ENCODE measurements around the gene KIAA1671.

Gene KIAA1671

DNA sequence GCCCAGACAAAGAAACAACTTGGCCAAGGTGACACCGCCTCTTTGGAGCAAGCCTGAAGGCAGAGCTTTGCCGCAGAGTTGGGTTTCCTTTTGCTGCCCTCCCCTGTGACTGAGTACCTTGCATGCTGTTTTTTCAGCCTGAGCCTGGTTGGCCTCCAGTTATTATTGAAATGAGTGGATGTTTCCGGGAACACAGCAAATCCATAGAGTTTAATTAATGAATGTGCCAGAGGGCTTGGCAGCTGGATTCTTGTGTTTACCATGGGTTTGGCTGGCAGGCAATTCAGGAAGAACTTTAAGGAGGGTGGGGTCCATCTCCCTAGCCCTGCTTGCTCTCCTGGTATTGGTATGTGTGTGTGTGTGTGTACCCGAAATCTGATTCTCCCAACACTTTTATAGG, 181.5 kb downstream of the KIAA1671 start:
- H3K36me3 ChIP-seq (ENCODE audit: control insufficient read depth in 4 of 4, insufficient read depth in 4 of 4, low read length in 3 of 4), result no peaks in the 10 kb centered on the region
- H3K4me3 ChIP-seq (ENCODE audit: control insufficient read depth in 1 of 7, extremely low read depth in 1 of 7, insufficient read depth in 4 of 7, low read depth in 2 of 7, low read length in 6 of 7), result no peak overlapping the region
- DNase-seq, result no peak
- H3K27me3 ChIP-seq (replicated peaks in 2 of 5; ENCODE audit: control insufficient read depth in 4 of 5, insufficient read depth in 5 of 5, low read length in 4 of 5), result peaks cover 0 to 3% (median 0%) of the 10 kb centered on the region in 5 experiments
- no peak overlapping the region for H3K27ac ChIP-seq (ENCODE audit: insufficient read depth in 1 of 2, low read depth in 1 of 2, low read length in 2 of 2, poor library complexity in 1 of 2, severe bottlenecking in 2 of 2)
- POLR2A ChIA-PET, result no interaction called here
- no peaks in the 10 kb centered on the region for H3K9me3 ChIP-seq (ENCODE audit: control extremely low read depth in 1 of 5, control insufficient read depth in 4 of 5, insufficient read depth in 2 of 5, low read depth in 1 of 5, low read length in 4 of 5)
- WGBS (ENCODE audit: insufficient coverage), result 100% methylated on average over 3 of the region's 4 CpGs
- H3K4me1 ChIP-seq (ENCODE audit: control extremely low read depth in 1 of 4, control insufficient read depth in 4 of 4, insufficient read depth in 4 of 4, low read length in 3 of 4), result peaks cover 0 to 3% (median 0%) of the 10 kb centered on the region in 4 experiments
- CTCF ChIA-PET, result no interaction called here

DNA sequence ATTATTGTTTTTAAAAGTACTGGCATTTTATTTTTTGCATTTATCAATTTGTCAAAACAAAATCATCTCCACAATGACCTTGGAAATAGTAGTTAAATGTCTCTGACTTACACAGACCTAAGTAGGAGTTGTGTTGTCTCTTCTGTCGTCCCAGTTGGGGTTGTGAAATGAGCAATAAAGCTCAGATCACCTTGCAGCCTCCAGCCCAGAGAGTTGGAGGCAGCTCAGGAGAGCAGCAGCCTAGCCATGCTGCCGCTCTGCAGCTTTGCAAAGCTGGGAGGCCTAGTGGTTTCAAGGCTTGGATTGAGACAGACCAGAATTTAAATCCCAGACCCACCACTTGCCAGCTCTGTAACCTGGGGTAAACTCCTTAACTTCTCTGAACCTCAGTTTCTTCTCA, 181.9 kb downstream of the KIAA1671 start:
- POLR2A ChIA-PET, result no interaction called here
- no peak overlapping the region for H3K27ac ChIP-seq (ENCODE audit: insufficient read depth in 1 of 2, low read depth in 1 of 2, low read length in 2 of 2, poor library complexity in 1 of 2, severe bottlenecking in 2 of 2)
- no peaks in the 10 kb centered on the region for H3K36me3 ChIP-seq (ENCODE audit: control insufficient read depth in 4 of 4, insufficient read depth in 4 of 4, low read length in 3 of 4)
- WGBS (ENCODE audit: insufficient coverage), result 93% methylated on average over 2 of the region's 2 CpGs
- no peak for DNase-seq
- peaks cover 0 to 7% (median 0%) of the 10 kb centered on the region in 4 experiments for H3K4me1 ChIP-seq (ENCODE audit: control extremely low read depth in 1 of 4, control insufficient read depth in 4 of 4, insufficient read depth in 4 of 4, low read length in 3 of 4)
- H3K27me3 ChIP-seq (replicated peaks in 2 of 5; ENCODE audit: control insufficient read depth in 4 of 5, insufficient read depth in 5 of 5, low read length in 4 of 5), result peaks cover 0 to 3% (median 0%) of the 10 kb centered on the region in 5 experiments
- H3K4me3 ChIP-seq (ENCODE audit: control insufficient read depth in 1 of 7, extremely low read depth in 1 of 7, insufficient read depth in 4 of 7, low read depth in 2 of 7, low read length in 6 of 7), result no peak overlapping the region
- CTCF ChIA-PET, result no interaction called here
- no peaks in the 10 kb centered on the region for H3K9me3 ChIP-seq (ENCODE audit: control extremely low read depth in 1 of 5, control insufficient read depth in 4 of 5, insufficient read depth in 2 of 5, low read depth in 1 of 5, low read length in 4 of 5)

DNA sequence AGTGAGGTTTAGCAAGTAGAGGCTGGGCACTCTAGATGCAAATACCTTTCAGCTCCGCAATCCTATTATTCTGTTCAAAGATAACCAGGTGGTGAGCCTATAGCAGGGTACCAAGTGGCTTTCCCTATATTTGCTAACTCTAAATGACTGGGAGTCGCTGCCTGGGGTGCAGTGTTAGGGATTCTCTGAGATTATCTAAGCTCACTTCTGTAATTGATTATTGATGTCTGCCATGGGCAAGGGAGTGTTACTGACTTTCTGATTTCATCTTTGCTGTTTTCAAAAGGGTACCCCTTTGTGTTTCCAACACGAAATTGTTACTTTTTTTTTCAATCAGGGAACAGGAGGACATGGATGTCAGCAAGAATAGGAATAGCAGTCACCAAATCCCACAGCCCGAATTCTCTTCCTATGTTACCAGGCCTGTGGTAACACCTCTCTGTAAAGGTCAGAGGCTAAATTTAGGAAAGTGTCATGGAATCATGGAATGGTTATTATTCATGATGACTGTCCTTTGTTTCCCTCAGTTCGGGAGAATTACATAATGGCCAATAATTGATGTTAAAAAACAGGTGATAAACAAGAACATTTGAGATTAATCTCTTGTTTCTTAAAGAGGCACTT, 184.5 kb downstream of the KIAA1671 start:
- no peak for DNase-seq
- Histone ChIP-seq H3K27me3 (replicated peaks in 2 of 5; ENCODE audit: control insufficient read depth in 4 of 5, insufficient read depth in 5 of 5, low read length in 4 of 5) (peaks cover 0 to 3% (median 0%) of the 10 kb centered on the region in 5 experiments), H3K4me1 (ENCODE audit: control extremely low read depth in 1 of 4, control insufficient read depth in 4 of 4, insufficient read depth in 4 of 4, low read length in 3 of 4) (peaks cover 0 to 7% (median 0%) of the 10 kb centered on the region in 4 experiments), H3K4me3 (ENCODE audit: control insufficient read depth in 1 of 7, extremely low read depth in 1 of 7, insufficient read depth in 4 of 7, low read depth in 2 of 7, low read length in 6 of 7) (no peak overlapping the region), H3K36me3 (ENCODE audit: control insufficient read depth in 4 of 4, insufficient read depth in 4 of 4, low read length in 3 of 4) (no peaks in the 10 kb centered on the region), H3K27ac (ENCODE audit: insufficient read depth in 1 of 2, low read depth in 1 of 2, low read length in 2 of 2, poor library complexity in 1 of 2, severe bottlenecking in 2 of 2) (no peak overlapping the region), H3K9me3 (ENCODE audit: control extremely low read depth in 1 of 5, control insufficient read depth in 4 of 5, insufficient read depth in 2 of 5, low read depth in 1 of 5, low read length in 4 of 5) (no peaks in the 10 kb centered on the region)
- POLR2A ChIA-PET, result no interaction called here
- CTCF ChIA-PET, result no interaction called here
- 100% methylated on average over 3 of the region's 5 CpGs for WGBS (ENCODE audit: insufficient coverage)

GRCh38 chr22:25137577-25138525, 185.3 kb downstream of the KIAA1671 start:
- POLR2A ChIA-PET, result no interaction called here
- CTCF ChIA-PET, result no interaction called here
- WGBS (ENCODE audit: insufficient coverage), result 98% methylated on average over 6 of the region's 6 CpGs
- Histone ChIP-seq H3K27me3 (replicated peaks in 2 of 5; ENCODE audit: control insufficient read depth in 4 of 5, insufficient read depth in 5 of 5, low read length in 4 of 5) (peaks cover 0 to 3% (median 0%) of the 10 kb centered on the region in 5 experiments), H3K4me1 (ENCODE audit: control extremely low read depth in 1 of 4, control insufficient read depth in 4 of 4, insufficient read depth in 4 of 4, low read length in 3 of 4) (peaks cover 0 to 7% (median 0%) of the 10 kb centered on the region in 4 experiments), H3K4me3 (ENCODE audit: control insufficient read depth in 1 of 7, extremely low read depth in 1 of 7, insufficient read depth in 4 of 7, low read depth in 2 of 7, low read length in 6 of 7) (no peak overlapping the region), H3K9me3 (ENCODE audit: control extremely low read depth in 1 of 5, control insufficient read depth in 4 of 5, insufficient read depth in 2 of 5, low read depth in 1 of 5, low read length in 4 of 5) (no peaks in the 10 kb centered on the region), H3K36me3 (ENCODE audit: control insufficient read depth in 4 of 4, insufficient read depth in 4 of 4, low read length in 3 of 4) (no peaks in the 10 kb centered on the region), H3K27ac (ENCODE audit: insufficient read depth in 1 of 2, low read depth in 1 of 2, low read length in 2 of 2, poor library complexity in 1 of 2, severe bottlenecking in 2 of 2) (no peak overlapping the region)
- DNase-seq, result peak in 1 of 3 donors; percentile 30

DNA sequence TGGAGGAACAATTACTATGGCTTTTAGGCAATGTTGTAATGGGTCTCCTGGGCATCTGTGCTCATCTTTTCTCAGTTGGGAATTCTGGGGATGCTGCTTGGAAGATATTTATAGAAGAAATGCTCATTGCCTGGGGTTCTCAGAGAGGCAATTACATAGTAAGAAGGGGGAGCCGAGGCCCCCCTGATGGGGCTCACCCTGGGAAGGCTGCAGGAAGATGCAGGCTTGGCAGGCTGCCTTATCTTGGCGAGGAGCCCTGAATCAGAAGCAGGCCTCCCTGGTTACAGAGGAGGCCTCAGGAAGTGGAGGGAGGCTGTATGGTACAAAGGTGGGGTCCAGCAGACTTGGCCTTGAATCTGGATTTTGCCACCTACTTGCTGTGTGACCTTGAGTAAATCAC, 186.5 kb downstream of the KIAA1671 start:
- WGBS (ENCODE audit: insufficient coverage), result no CpG with 5 or more reads among the region's 2 CpGs
- no peak overlapping the region for H3K27ac ChIP-seq (ENCODE audit: insufficient read depth in 1 of 2, low read depth in 1 of 2, low read length in 2 of 2, poor library complexity in 1 of 2, severe bottlenecking in 2 of 2)
- ChIA-PET CTCF (interaction anchor here (1.0 kb wide), 1 partner anchor 9 kb away, joined by 3 read pairs; no protein-coding TSS in a partner anchor), POLR2A (no interaction called here)
- H3K27me3 ChIP-seq (replicated peaks in 2 of 5; ENCODE audit: control insufficient read depth in 4 of 5, insufficient read depth in 5 of 5, low read length in 4 of 5), result peaks cover 0 to 3% (median 0%) of the 10 kb centered on the region in 5 experiments
- peaks cover 0 to 9% (median 0%) of the 10 kb centered on the region in 4 experiments for H3K4me1 ChIP-seq (ENCODE audit: control extremely low read depth in 1 of 4, control insufficient read depth in 4 of 4, insufficient read depth in 4 of 4, low read length in 3 of 4)
- no peak overlapping the region for H3K4me3 ChIP-seq (ENCODE audit: control insufficient read depth in 1 of 7, extremely low read depth in 1 of 7, insufficient read depth in 4 of 7, low read depth in 2 of 7, low read length in 6 of 7)
- no peaks in the 10 kb centered on the region for H3K36me3 ChIP-seq (ENCODE audit: control insufficient read depth in 4 of 4, insufficient read depth in 4 of 4, low read length in 3 of 4)
- DNase-seq, result no peak
- no peaks in the 10 kb centered on the region for H3K9me3 ChIP-seq (ENCODE audit: control extremely low read depth in 1 of 5, control insufficient read depth in 4 of 5, insufficient read depth in 2 of 5, low read depth in 1 of 5, low read length in 4 of 5)

DNA sequence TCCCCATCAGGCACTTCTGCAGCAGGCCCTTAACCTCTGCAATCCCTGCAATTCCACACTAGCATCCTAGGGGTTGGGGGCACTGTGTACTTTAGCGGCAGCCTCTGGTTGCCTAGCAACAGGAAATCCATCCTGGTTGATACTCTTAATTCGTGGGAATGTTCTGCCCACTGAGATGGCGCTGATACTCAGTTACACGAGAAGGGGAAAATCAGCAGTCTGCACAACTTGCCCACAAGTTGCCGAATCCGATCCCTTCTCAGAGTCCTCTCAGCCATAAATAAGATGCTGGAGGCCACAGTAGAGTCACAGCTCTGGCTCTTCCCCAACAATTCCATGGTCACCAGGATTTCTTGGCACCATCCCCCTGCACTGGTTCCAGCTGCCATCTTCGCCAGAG, 189.6 kb downstream of the KIAA1671 start:
- CTCF ChIA-PET, result no interaction called here
- 90% methylated on average over 6 of the region's 7 CpGs for WGBS (ENCODE audit: insufficient coverage)

More for the DNA sequence above, 189.6 kb downstream of the KIAA1671 start:
- no peak overlapping the region for H3K4me3 ChIP-seq (ENCODE audit: control insufficient read depth in 1 of 7, extremely low read depth in 1 of 7, insufficient read depth in 4 of 7, low read depth in 2 of 7, low read length in 6 of 7)
- H3K27me3 ChIP-seq (replicated peaks in 2 of 5; ENCODE audit: control insufficient read depth in 4 of 5, insufficient read depth in 5 of 5, low read length in 4 of 5), result peaks cover 0 to 3% (median 0%) of the 10 kb centered on the region in 5 experiments
- H3K9me3 ChIP-seq (ENCODE audit: control extremely low read depth in 1 of 5, control insufficient read depth in 4 of 5, insufficient read depth in 2 of 5, low read depth in 1 of 5, low read length in 4 of 5), result no peaks in the 10 kb centered on the region
- no peak for DNase-seq
- H3K36me3 ChIP-seq (ENCODE audit: control insufficient read depth in 4 of 4, insufficient read depth in 4 of 4, low read length in 3 of 4), result no peaks in the 10 kb centered on the region
- H3K4me1 ChIP-seq (ENCODE audit: control extremely low read depth in 1 of 4, control insufficient read depth in 4 of 4, insufficient read depth in 4 of 4, low read length in 3 of 4), result peaks cover 0 to 9% (median 0%) of the 10 kb centered on the region in 4 experiments
- no peak overlapping the region for H3K27ac ChIP-seq (ENCODE audit: insufficient read depth in 1 of 2, low read depth in 1 of 2, low read length in 2 of 2, poor library complexity in 1 of 2, severe bottlenecking in 2 of 2)
- POLR2A ChIA-PET, result no interaction called here

Data from common myeloid progenitor, CD34-positive (primary cell).